ENCODE data around the gene DDX42. TPM values are rescaled to one million over a fixed set of nuclear protein-coding genes. Genes with fewer than 3 reads are reported as not detected.

The DDX42 gene
- total and polyA plus RNA-seq, 2 of the 13 experiments (the other 11 are each of a cell fraction or from before 2014, with no cell fraction given): 87.2 to 92.9 TPM

GRCh38 chr17:63841350-63842172 lies 67.6 kb downstream of the DDX42 start (continued):
- 0 out of 2 replicates have a peak, but pooled peaks have one; percentile 7 for TF ChIP-seq ZNF256 (CRISPR knock-in tag; conservative IDR thresholded peaks at IDR 0.05)
- 0 out of 2 replicates have a peak, but pooled peaks have one; percentile 52 for TF ChIP-seq GATAD1 (CRISPR knock-in tag; IDR thresholded peaks at IDR 0.05)
- no peak for TF ChIP-seq RARG (CRISPR knock-in tag; IDR thresholded peaks at IDR 0.05; ENCODE audit: low read depth)
- 0 out of 2 replicates have a peak, but pooled peaks have one; percentile 48 for TF ChIP-seq ZSCAN25 (CRISPR knock-in tag; IDR thresholded peaks at IDR 0.05)
- 0 out of 2 replicates have a peak, but pooled peaks have one; percentile 9 for TF ChIP-seq HCFC1 (IDR thresholded peaks at IDR 0.05; ENCODE audit: low read depth, low read length)
- TF ChIP-seq MYPOP (CRISPR knock-in tag; IDR thresholded peaks at IDR 0.05): 0 out of 2 replicates have a peak, but pooled peaks have one; percentile 43
- TF ChIP-seq ZNF724P (CRISPR knock-in tag; IDR thresholded peaks at IDR 0.05; ENCODE audit: borderline replicate concordance): no peak
- 0 out of 2 replicates have a peak, but pooled peaks have one; percentile 41 for TF ChIP-seq ZMYM2 (CRISPR knock-in tag; IDR thresholded peaks at IDR 0.05)
- peak; percentile 63; the same call in 1 of the 2 replicates for TF ChIP-seq NAIF1 (CRISPR knock-in tag; IDR thresholded peaks at IDR 0.05; ENCODE audit: borderline replicate concordance)
- TF ChIP-seq GRHL1 (CRISPR knock-in tag; conservative IDR thresholded peaks at IDR 0.05): no peak
- TF ChIP-seq ZBTB40 (IDR thresholded peaks at IDR 0.05): no peak
- TF ChIP-seq ZBTB40 (CRISPR knock-in tag; IDR thresholded peaks at IDR 0.05): peak; percentile 88
- TF ChIP-seq ZGPAT (CRISPR knock-in tag; IDR thresholded peaks at IDR 0.05): no peak
- TF ChIP-seq HNRNPLL (IDR thresholded peaks at IDR 0.05; ENCODE audit: low read depth, low read length, poor library complexity, severe bottlenecking): peak; percentile 20
